ENCODE data around the gene MTOR. TPM values are rescaled to one million over a fixed set of nuclear protein-coding genes. Genes with fewer than 3 reads are reported as not detected.
"Not testable (repeated sequence)": the region's sequence is repeated elsewhere in the genome, so short reads cannot be mapped to it uniquely, and the experiment has no call there.

The MTOR gene
- total RNA-seq, 4 donors from 2014 or later = 32.4 to 55.4 (median 42.5) TPM

- Histone ChIP-seq H3K4me1 (peaks cover 0 to 32% (median 0%) of the 10 kb centered on the region in 3 donors), H3K36me3 (peaks cover 0 to 70% of the 10 kb centered on the region in 2 donors)
Measured at GRCh38 chr1:11184973-11185372, 77.4 kb downstream of the MTOR start.

GRCh38 chr1:11182884-11183283 is 79.5 kb downstream of the MTOR start:
- Histone ChIP-seq H3K36me3 (peaks cover 0 to 60% of the 10 kb centered on the region in 2 donors), H3K9me3 (no peaks in the 10 kb centered on the region), H3K4me1 (peaks cover 0 to 43% (median 9%) of the 10 kb centered on the region in 3 donors), H3K4me3 (no peak overlapping the region), H3K27ac (no peak overlapping the region), H3K27me3 (no peaks in the 10 kb centered on the region)
- ATAC-seq = no peak
- 83 to 95% methylated on average over 3 of the region's 3 CpGs for WGBS, 2 donors (ENCODE audit: low coverage in 1 of 2)
- TF ChIP-seq POLR2A (IDR thresholded peaks at IDR 0.05) (no peak), POLR2AphosphoS5 (IDR thresholded peaks at IDR 0.05) (no peak), CTCF (IDR thresholded peaks at IDR 0.05) (no peak), EP300 (IDR thresholded peaks at IDR 0.05) (no peak)

More at GRCh38 chr1:11184973-11185372, 77.4 kb downstream of the MTOR start:
- WGBS, 2 donors (ENCODE audit: low coverage in 1 of 2) = 60 to 83% methylated on average over 1 of the region's 1 CpG
- Histone ChIP-seq H3K27me3 (no peaks in the 10 kb centered on the region), H3K27ac (no peak overlapping the region), H3K4me3 (no peak overlapping the region), H3K9me3 (no peaks in the 10 kb centered on the region)
- TF ChIP-seq EP300 (IDR thresholded peaks at IDR 0.05) = no peak
- no peak for TF ChIP-seq POLR2A (IDR thresholded peaks at IDR 0.05)
- TF ChIP-seq CTCF (IDR thresholded peaks at IDR 0.05) = no peak
- TF ChIP-seq POLR2AphosphoS5 (IDR thresholded peaks at IDR 0.05) = no peak
- no peak for ATAC-seq

- Histone ChIP-seq H3K36me3 (peaks cover 0 to 55% of the 10 kb centered on the region in 2 donors), H3K9me3 (no peaks in the 10 kb centered on the region), H3K4me1 (peaks cover 0 to 31% (median 9%) of the 10 kb centered on the region in 3 donors), H3K27me3 (no peaks in the 10 kb centered on the region), H3K27ac (peak overlapping the region in 1 of 4 donors; percentile 10), H3K4me3 (no peak overlapping the region)
- TF ChIP-seq POLR2AphosphoS5 (IDR thresholded peaks at IDR 0.05) (no peak), POLR2A (IDR thresholded peaks at IDR 0.05) (no peak), EP300 (IDR thresholded peaks at IDR 0.05) (no peak), CTCF (IDR thresholded peaks at IDR 0.05) (no peak)
- ATAC-seq = peak; percentile 31
Measured at GRCh38 chr1:11180342-11180744, 82.0 kb downstream of the MTOR start.

- H3K36me3 ChIP-seq = peaks cover 0 to 49% of the 10 kb centered on the region in 2 donors
- H3K27ac ChIP-seq = peak overlapping the region in 2 of 4 donors; percentile 10 to 19
- H3K9me3 ChIP-seq, H3K4me3 ChIP-seq, H3K27me3 ChIP-seq, ATAC-seq: not testable (repeated sequence)
- peaks cover 0 to 31% (median 9%) of the 10 kb centered on the region in 3 donors for H3K4me1 ChIP-seq
- 49 to 83% methylated on average over 2 to 3 of the region's 3 CpGs for WGBS, 2 donors (ENCODE audit: low coverage in 1 of 2)
Measured at GRCh38 chr1:11179749-11180148, 82.6 kb downstream of the MTOR start.

GRCh38 chr1:11179125-11179524 is 83.2 kb downstream of the MTOR start:
- TF ChIP-seq EP300 (IDR thresholded peaks at IDR 0.05) (no peak), CTCF (IDR thresholded peaks at IDR 0.05) (no peak), POLR2A (IDR thresholded peaks at IDR 0.05) (no peak), POLR2AphosphoS5 (IDR thresholded peaks at IDR 0.05) (no peak)
- Histone ChIP-seq H3K27ac (peak overlapping the region in 1 of 4 donors; percentile 11), H3K27me3 (no peaks in the 10 kb centered on the region), H3K4me1 (peaks cover 0 to 31% (median 9%) of the 10 kb centered on the region in 3 donors), H3K4me3 (no peak overlapping the region), H3K36me3 (peaks cover 0 to 44% of the 10 kb centered on the region in 2 donors), H3K9me3 (no peaks in the 10 kb centered on the region)
- no peak for ATAC-seq
